Activated T-helper 2 cell treated with anti-CD3 and anti-CD28 coated beads, Interferon-gamma antibody, Interleukin-2, Interleukin-4, amounts not matched to agents 10 μg/mL and 5 μg/mL and 100 μg/mL, durations not matched to agents 14 hours and 24 hours and 36 hours (primary cell): ENCODE measurements around the gene POP7. TPM values are rescaled to one million over a fixed set of nuclear protein-coding genes. Genes with fewer than 3 reads are reported as not detected.

Experiments used
- DNase-seq: peaks from one replicate; pipeline ENCODE4 v3.0.0; 2021; ENCODE audit warnings: low spot score
- H3K27ac Mint-ChIP-seq: one replicate; pipeline ENCODE4 v1.8.0; 2021; ENCODE audit warnings: mixed read lengths
- H3K27me3 Mint-ChIP-seq: one replicate; pipeline ENCODE4 v1.8.0; 2021; ENCODE audit warnings: low read depth, mixed read lengths
- H3K36me3 Mint-ChIP-seq: one replicate; pipeline ENCODE4 v1.8.0; 2021; ENCODE audit warnings: low read depth, mixed read lengths
- H3K4me1 Mint-ChIP-seq: one replicate; pipeline ENCODE4 v1.8.0; 2021; ENCODE audit warnings: low read depth, mixed read lengths
- H3K4me3 Mint-ChIP-seq: one replicate; pipeline ENCODE4 v1.8.0; 2021; ENCODE audit warnings: low read depth, mild to moderate bottlenecking, moderate library complexity, mixed read lengths
- H3K9me3 Mint-ChIP-seq: one replicate; pipeline ENCODE4 v1.8.0; 2021; ENCODE audit warnings: mixed read lengths
- intact Hi-C: fragments of 100-400 bp; cut with micrococcal nuclease; formaldehyde crosslinking; loops from one replicate; pipeline ENCODE4 v1.15.1; 2023
- total RNA-seq: library from RNA; stranded (reverse); gene quantifications from 2 replicates; pipeline ENCODE4 v1.2.3, GENCODE V29; 2022

POP7 gene
- total RNA-seq, 1 donor from 2014 or later: 67.6 TPM

DNA sequence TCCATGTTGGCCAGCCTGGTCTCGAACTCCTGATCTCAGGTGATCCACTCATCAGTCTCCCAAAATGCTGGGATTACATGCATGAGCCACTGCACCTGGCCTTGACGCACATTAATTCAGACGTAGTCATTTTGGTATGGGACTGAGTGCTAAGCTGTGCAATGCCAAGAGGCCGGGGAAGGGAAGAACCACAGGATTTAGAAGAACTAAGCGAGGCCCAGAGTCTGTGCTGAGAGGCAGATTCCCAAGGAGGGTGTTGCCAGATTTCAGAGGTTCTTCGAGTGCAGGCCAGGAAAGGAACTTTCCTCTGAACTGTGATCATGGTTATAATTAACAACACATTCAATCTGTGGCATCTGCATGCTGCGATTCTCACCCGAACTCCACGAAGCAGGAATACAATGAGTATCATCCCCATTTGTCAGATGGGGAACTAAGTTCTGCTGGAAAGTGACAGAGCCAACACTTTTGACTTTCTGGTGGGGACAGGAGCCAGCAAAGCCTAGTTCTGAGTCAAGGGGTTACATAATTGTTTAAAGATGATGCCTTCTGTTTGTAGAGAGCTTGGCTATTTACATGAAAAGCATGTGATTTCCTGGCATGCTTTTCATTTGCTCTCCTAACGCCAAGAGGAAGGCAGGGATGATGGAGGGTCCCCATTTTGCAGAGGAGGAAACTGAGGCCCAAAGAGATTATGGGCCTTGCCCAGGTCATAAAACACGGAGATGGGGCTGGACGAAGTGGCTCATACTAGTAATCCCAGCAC is 21.3 kb downstream of the POP7 start:
- intact Hi-C loops: no loop called here

DNA sequence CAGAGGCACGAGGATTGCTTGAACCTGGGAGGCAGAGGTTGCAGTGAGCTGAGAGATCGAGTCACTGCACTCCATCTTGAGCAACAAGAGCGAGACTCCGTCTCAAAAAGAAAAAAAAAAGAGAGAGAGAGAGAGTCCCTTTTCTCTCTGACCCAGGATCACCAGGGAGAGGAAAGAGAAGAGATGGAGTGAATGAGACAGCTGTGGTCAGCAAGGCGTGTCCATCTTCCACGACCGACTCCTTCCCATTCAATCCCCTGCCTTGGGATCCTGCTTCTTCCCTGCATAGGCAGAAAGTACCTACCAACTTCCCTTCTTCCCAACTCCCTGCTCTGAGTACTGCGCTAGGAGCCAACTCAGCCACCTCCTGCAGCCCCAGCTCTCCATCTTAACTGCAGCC is 22.3 kb downstream of the POP7 start:
- H3K27ac Mint-ChIP-seq: no peak overlapping the region
- intact Hi-C loops: no loop called here
- peaks cover 3% of the 10 kb centered on the region for H3K4me1 Mint-ChIP-seq
- H3K36me3 Mint-ChIP-seq: no peaks in the 10 kb centered on the region
- H3K27me3 Mint-ChIP-seq: peaks cover 3% of the 10 kb centered on the region
- no peak overlapping the region for H3K4me3 Mint-ChIP-seq
- no peak for DNase-seq
- no peaks in the 10 kb centered on the region for H3K9me3 Mint-ChIP-seq

More for the DNA sequence above, 21.3 kb downstream of the POP7 start:
- no peak overlapping the region for H3K4me3 Mint-ChIP-seq
- no peaks in the 10 kb centered on the region for H3K9me3 Mint-ChIP-seq
- no peak overlapping the region for H3K27ac Mint-ChIP-seq
- H3K4me1 Mint-ChIP-seq: peaks cover 3% of the 10 kb centered on the region
- no peaks in the 10 kb centered on the region for H3K36me3 Mint-ChIP-seq
- DNase-seq: no peak
- peaks cover 10% of the 10 kb centered on the region for H3K27me3 Mint-ChIP-seq

DNA sequence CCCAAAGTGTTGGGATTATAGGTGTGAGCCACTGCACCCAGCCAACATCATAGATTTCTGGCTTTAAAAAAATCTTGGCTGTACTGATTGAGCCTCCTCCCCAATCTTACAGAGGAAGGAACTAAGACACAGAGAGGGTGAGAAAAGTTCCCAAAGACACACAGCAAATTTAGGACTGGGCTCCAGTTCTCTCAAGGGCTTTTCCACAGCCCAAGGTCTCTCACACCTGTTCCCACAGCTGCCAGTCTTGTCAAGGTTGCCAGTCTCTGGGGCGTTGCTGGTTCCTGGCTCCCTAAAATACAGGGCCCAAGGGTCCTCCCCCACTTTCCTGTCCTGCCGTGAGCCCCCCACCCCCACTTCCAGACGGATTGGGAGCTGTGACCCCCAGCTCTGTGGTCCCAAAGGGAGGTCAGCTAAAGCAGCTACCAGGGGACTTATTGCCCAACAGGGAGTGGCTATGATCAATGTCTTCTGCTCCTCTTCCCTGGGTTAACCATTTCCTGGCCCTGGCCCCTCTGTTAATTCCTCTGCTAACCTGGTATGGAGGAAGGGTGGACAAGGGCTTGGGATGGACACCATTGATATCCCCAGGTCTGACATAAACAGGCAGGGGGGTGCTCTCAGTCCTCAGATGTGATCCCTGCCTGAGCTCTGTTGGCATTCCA is 24.3 kb downstream of the POP7 start:
- H3K27me3 Mint-ChIP-seq: peaks cover 4% of the 10 kb centered on the region
- H3K27ac Mint-ChIP-seq: no peak overlapping the region
- no peaks in the 10 kb centered on the region for H3K9me3 Mint-ChIP-seq
- H3K4me3 Mint-ChIP-seq: no peak overlapping the region
- intact Hi-C loops: no loop called here
- H3K36me3 Mint-ChIP-seq: no peaks in the 10 kb centered on the region
- no peak for DNase-seq
- H3K4me1 Mint-ChIP-seq: no peaks in the 10 kb centered on the region

DNA sequence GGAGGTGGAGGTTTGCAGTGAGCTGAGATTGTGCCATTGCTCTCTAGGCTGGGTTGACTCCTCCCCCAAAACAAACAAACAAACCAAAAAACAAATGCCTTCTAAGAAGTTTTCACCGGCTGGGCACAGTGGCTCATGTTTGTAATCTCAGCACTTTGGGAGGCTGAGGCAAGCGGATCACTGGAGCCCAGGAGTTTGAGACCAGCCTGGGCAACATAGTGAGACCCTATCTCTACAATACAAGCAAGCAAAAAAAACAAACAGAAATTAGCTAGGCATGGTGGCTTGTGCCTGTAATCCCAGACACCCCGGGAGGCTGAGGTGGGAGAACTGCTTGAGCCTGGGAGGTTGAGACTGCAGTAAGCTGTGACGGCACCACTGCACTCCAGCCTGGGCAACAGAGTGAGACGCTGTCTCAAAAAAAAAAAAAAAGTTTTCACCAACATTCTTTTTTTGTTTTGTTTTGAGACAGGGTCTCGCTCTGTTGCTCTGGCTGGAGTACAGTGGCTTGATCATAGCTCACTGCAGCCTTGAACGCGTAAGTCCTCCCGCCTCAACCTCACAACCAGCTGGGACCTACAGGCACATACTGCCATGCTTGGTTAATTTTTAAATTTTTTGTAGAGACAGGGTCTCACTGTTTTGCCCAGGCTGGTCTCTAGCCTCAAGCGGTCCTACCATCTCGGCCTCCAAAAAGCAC is 26.2 kb downstream of the POP7 start:
- no peaks in the 10 kb centered on the region for H3K9me3 Mint-ChIP-seq

GRCh38 chr7:100735730-100736129 is 29.8 kb downstream of the POP7 start:
- H3K9me3 Mint-ChIP-seq: no peaks in the 10 kb centered on the region
- no peaks in the 10 kb centered on the region for H3K4me1 Mint-ChIP-seq
- H3K27me3 Mint-ChIP-seq: peaks cover 4% of the 10 kb centered on the region
- intact Hi-C loops: no loop called here
- H3K36me3 Mint-ChIP-seq: no peaks in the 10 kb centered on the region
- no peak overlapping the region for H3K27ac Mint-ChIP-seq
- no peak overlapping the region for H3K4me3 Mint-ChIP-seq
- no peak for DNase-seq

More for the DNA sequence above, 26.2 kb downstream of the POP7 start:
- no peaks in the 10 kb centered on the region for H3K36me3 Mint-ChIP-seq
- H3K4me3 Mint-ChIP-seq: no peak overlapping the region
- intact Hi-C loops: no loop called here
- no peaks in the 10 kb centered on the region for H3K4me1 Mint-ChIP-seq
- H3K27ac Mint-ChIP-seq: no peak overlapping the region
- peaks cover 4% of the 10 kb centered on the region for H3K27me3 Mint-ChIP-seq
- no peak for DNase-seq

DNA sequence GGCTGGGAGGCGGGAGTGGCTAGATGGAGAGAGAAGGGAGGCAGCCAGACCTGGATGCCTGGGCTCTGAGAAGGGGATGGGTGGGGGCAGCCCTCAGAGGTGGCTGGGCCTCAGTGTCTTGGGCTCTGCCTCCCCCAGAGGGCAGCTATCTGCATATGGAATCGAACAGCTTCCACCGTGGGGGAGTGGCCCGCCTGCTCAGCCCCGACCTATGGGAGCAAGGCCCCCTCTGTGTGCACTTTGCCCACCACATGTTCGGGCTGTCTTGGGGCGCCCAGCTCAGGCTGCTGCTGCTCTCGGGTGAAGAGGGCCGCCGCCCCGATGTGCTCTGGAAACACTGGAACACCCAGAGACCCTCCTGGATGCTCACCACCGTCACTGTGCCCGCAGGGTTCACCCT is 30.8 kb downstream of the POP7 start:
- Mint-ChIP-seq H3K9me3 (no peaks in the 10 kb centered on the region), H3K27ac (no peak overlapping the region), H3K4me1 (no peaks in the 10 kb centered on the region), H3K36me3 (no peaks in the 10 kb centered on the region), H3K27me3 (peaks cover 4% of the 10 kb centered on the region), H3K4me3 (no peak overlapping the region)
- intact Hi-C loops: no loop called here
- no peak for DNase-seq

GRCh38 chr7:100739934-100740333 is 34.0 kb downstream of the POP7 start:
- no peak overlapping the region for H3K27ac Mint-ChIP-seq
- DNase-seq: no peak
- no peak overlapping the region for H3K4me3 Mint-ChIP-seq
- no peaks in the 10 kb centered on the region for H3K9me3 Mint-ChIP-seq
- intact Hi-C loops: no loop called here
- no peaks in the 10 kb centered on the region for H3K36me3 Mint-ChIP-seq
- peaks cover 5% of the 10 kb centered on the region for H3K27me3 Mint-ChIP-seq
- H3K4me1 Mint-ChIP-seq: no peaks in the 10 kb centered on the region

DNA sequence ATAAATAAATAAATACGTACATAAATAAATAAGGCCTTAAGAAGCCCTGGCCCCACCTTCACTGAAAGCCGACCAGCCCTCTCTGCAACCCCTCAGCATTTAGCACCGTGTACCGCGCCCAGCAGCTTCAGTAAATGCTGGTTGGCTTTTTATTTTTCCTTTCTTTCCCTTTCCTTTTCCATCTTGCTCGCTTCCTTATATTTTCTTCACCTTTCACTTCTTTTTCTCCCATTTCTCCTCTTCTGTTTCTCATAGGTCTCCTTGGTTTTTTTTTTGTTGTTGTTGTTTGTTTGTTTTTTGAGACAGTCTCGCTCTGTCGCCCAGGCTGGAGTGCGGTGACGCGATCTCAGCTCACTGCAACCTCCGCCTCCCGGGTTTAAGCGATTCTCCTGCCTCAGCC is 38.7 kb downstream of the POP7 start:
- Mint-ChIP-seq H3K4me3 (no peak overlapping the region), H3K27me3 (peaks cover 13% of the 10 kb centered on the region), H3K9me3 (no peaks in the 10 kb centered on the region), H3K36me3 (no peaks in the 10 kb centered on the region), H3K4me1 (peaks cover 2% of the 10 kb centered on the region), H3K27ac (no peak overlapping the region)
- DNase-seq: no peak
- intact Hi-C loops: no loop called here

- Mint-ChIP-seq H3K36me3 (no peaks in the 10 kb centered on the region), H3K4me1 (peaks cover 2% of the 10 kb centered on the region), H3K9me3 (no peaks in the 10 kb centered on the region), H3K4me3 (peak overlapping the region; percentile 69), H3K27me3 (peaks cover 13% of the 10 kb centered on the region), H3K27ac (no peak overlapping the region)
- intact Hi-C loops: no loop called here
- no peak for DNase-seq
Measured at GRCh38 chr7:100745184-100745583, 39.3 kb downstream of the POP7 start.

GRCh38 chr7:100752994-100753393 is 47.1 kb downstream of the POP7 start:
- Mint-ChIP-seq H3K36me3 (no peaks in the 10 kb centered on the region), H3K4me1 (no peaks in the 10 kb centered on the region), H3K27ac (no peak overlapping the region), H3K9me3 (no peaks in the 10 kb centered on the region), H3K4me3 (no peak overlapping the region), H3K27me3 (peaks cover 11% of the 10 kb centered on the region)
- DNase-seq: no peak
- intact Hi-C loops: no loop called here

GRCh38 chr7:100753750-100754149 is 47.8 kb downstream of the POP7 start:
- H3K36me3 Mint-ChIP-seq: no peaks in the 10 kb centered on the region
- H3K27ac Mint-ChIP-seq: no peak overlapping the region
- H3K4me3 Mint-ChIP-seq: no peak overlapping the region
- no peak for DNase-seq
- H3K9me3 Mint-ChIP-seq: no peaks in the 10 kb centered on the region
- H3K27me3 Mint-ChIP-seq: peaks cover 9% of the 10 kb centered on the region
- intact Hi-C loops: no loop called here
- H3K4me1 Mint-ChIP-seq: no peaks in the 10 kb centered on the region
